Measurements from ENCODE around the gene GFOD2. TPM values are rescaled to one million over a fixed set of nuclear protein-coding genes. Genes with fewer than 3 reads are reported as not detected.

Gene GFOD2
- total RNA-seq, 1 experiment from 2014 or later: 13.4 TPM

GRCh38 chr16:67668495-67669157, 50.5 kb downstream of the GFOD2 start:
- Histone ChIP-seq H3K4me3 (ENCODE audit: low read depth, low read length) (no peak overlapping the region), H3K27me3 (replicated peaks; ENCODE audit: control insufficient read depth, insufficient read depth, low read length) (no peaks in the 10 kb centered on the region), H3K9me3 (no peaks in the 10 kb centered on the region), H3K36me3 (ENCODE audit: control insufficient read depth, insufficient read depth, low read length) (no peaks in the 10 kb centered on the region), H3K4me1 (peaks cover 4% of the 10 kb centered on the region)
- Mint-ChIP-seq H3K4me3 (ENCODE audit: unreplicated experiment) (no peak overlapping the region), H3K27me3 (ENCODE audit: insufficient read depth, unreplicated experiment) (no peaks in the 10 kb centered on the region), H3K4me1 (ENCODE audit: low read depth, unreplicated experiment) (no peaks in the 10 kb centered on the region), H3K27ac (ENCODE audit: unreplicated experiment) (no peak overlapping the region), H3K9me3 (ENCODE audit: unreplicated experiment) (no peaks in the 10 kb centered on the region), H3K36me3 (ENCODE audit: insufficient read depth, unreplicated experiment) (peaks cover 7% of the 10 kb centered on the region)
- no TSS peak for BruUV-seq (replicated peaks)
- ChIA-PET CTCF (interaction anchor here (1.0 to 6.3 kb wide), 4 partner anchors 37 to 266 kb away, joined by 3 to 60 read pairs (median 5); partner anchors contain the start of gene GFOD2), POLR2A (no interaction called here)
- peak in 1 of 2 experiments; percentile 21 for TF ChIP-seq CTCF (IDR thresholded peaks at IDR 0.05; ENCODE audit: insufficient read depth in 1 of 2, low read depth in 1 of 2, low read length in 1 of 2, severe bottlenecking in 1 of 2, unreplicated experiment in 1 of 2)
- intact Hi-C loops (cut with micrococcal nuclease; ENCODE audit: unreplicated experiment): loop anchor here (1.0 kb wide), 2 partner anchors 121 to 147 kb away; no protein-coding TSS in a partner anchor
- peak in 1 of 2 experiments; percentile 37 for DNase-seq

- no TSS peak for BruUV-seq (replicated peaks)
- H3K27ac Mint-ChIP-seq (ENCODE audit: unreplicated experiment): no peak overlapping the region
- H3K4me1 ChIP-seq: peaks cover 4% of the 10 kb centered on the region
- POLR2A ChIA-PET: no interaction called here
- H3K9me3 ChIP-seq: no peaks in the 10 kb centered on the region
- no peaks in the 10 kb centered on the region for H3K27me3 Mint-ChIP-seq (ENCODE audit: insufficient read depth, unreplicated experiment)
- peak; percentile 88 for DNase-seq
- intact Hi-C loops (cut with micrococcal nuclease; ENCODE audit: unreplicated experiment): loop anchor here (1.0 kb wide), 2 partner anchors 121 to 147 kb away; no protein-coding TSS in a partner anchor
- CTCF ChIA-PET: interaction anchor here (0.6 to 6.3 kb wide), 6 partner anchors 51 to 267 kb away, joined by 3 to 60 read pairs (median 6); partner anchors contain the start of gene GFOD2
- H3K36me3 ChIP-seq (ENCODE audit: control insufficient read depth, insufficient read depth, low read length): no peaks in the 10 kb centered on the region
- no peaks in the 10 kb centered on the region for H3K4me1 Mint-ChIP-seq (ENCODE audit: low read depth, unreplicated experiment)
- peaks cover 7% of the 10 kb centered on the region for H3K36me3 Mint-ChIP-seq (ENCODE audit: insufficient read depth, unreplicated experiment)
- peak overlapping the region; percentile 26 for H3K4me3 Mint-ChIP-seq (ENCODE audit: unreplicated experiment)
- no peaks in the 10 kb centered on the region for H3K27me3 ChIP-seq (replicated peaks; ENCODE audit: control insufficient read depth, insufficient read depth, low read length)
- TF ChIP-seq CTCF (IDR thresholded peaks at IDR 0.05; ENCODE audit: insufficient read depth in 1 of 2, low read depth in 1 of 2, low read length in 1 of 2, severe bottlenecking in 1 of 2, unreplicated experiment in 1 of 2): peak; percentile 72 to 95
- no peaks in the 10 kb centered on the region for H3K9me3 Mint-ChIP-seq (ENCODE audit: unreplicated experiment)
- H3K4me3 ChIP-seq (ENCODE audit: low read depth, low read length): no peak overlapping the region
Observed at GRCh38 chr16:67667817-67668494, 51.2 kb downstream of the GFOD2 start.

GRCh38 chr16:67667453-67667816, 51.7 kb downstream of the GFOD2 start:
- no peak for TF ChIP-seq CTCF (IDR thresholded peaks at IDR 0.05; ENCODE audit: insufficient read depth in 1 of 2, low read depth in 1 of 2, low read length in 1 of 2, severe bottlenecking in 1 of 2, unreplicated experiment in 1 of 2)
- ChIA-PET POLR2A (no interaction called here), CTCF (interaction anchor here (0.5 to 6.3 kb wide), 7 partner anchors 27 to 174 kb away, joined by 3 to 60 read pairs (median 5); partner anchors contain the start of gene GFOD2)
- intact Hi-C loops (cut with micrococcal nuclease; ENCODE audit: unreplicated experiment): no loop called here
- Mint-ChIP-seq H3K4me3 (ENCODE audit: unreplicated experiment) (peak overlapping the region; percentile 80), H3K9me3 (ENCODE audit: unreplicated experiment) (no peaks in the 10 kb centered on the region), H3K27me3 (ENCODE audit: insufficient read depth, unreplicated experiment) (no peaks in the 10 kb centered on the region), H3K36me3 (ENCODE audit: insufficient read depth, unreplicated experiment) (peaks cover 7% of the 10 kb centered on the region), H3K27ac (ENCODE audit: unreplicated experiment) (no peak overlapping the region), H3K4me1 (ENCODE audit: low read depth, unreplicated experiment) (no peaks in the 10 kb centered on the region)
- Histone ChIP-seq H3K9me3 (no peaks in the 10 kb centered on the region), H3K4me3 (ENCODE audit: low read depth, low read length) (no peak overlapping the region), H3K27me3 (replicated peaks; ENCODE audit: control insufficient read depth, insufficient read depth, low read length) (no peaks in the 10 kb centered on the region), H3K4me1 (peaks cover 4% of the 10 kb centered on the region), H3K36me3 (ENCODE audit: control insufficient read depth, insufficient read depth, low read length) (no peaks in the 10 kb centered on the region)
- BruUV-seq (replicated peaks): no TSS peak
- no peak for DNase-seq
